Liver (tissue), 9 donors: ENCODE measurements around the gene TAS2R8. TPM values are rescaled to one million over a fixed set of nuclear protein-coding genes. Genes with fewer than 3 reads are reported as not detected.
"Not testable (repeated sequence)": the region's sequence is repeated elsewhere in the genome, so short reads cannot be mapped to it uniquely, and the experiment has no call there.

Source experiments
- DNase-seq: peaks from one replicate; pipeline ENCODE4 v3.0.0-alpha.2; 2017; ENCODE audit warnings: low spot score
- H3K27ac ChIP-seq, 2 donors: one replicate each; pipeline ENCODE4 v1.7.0; 2013; ENCODE audit warnings: inconsistent platforms in 2 of 2, low read length in 2 of 2, control low read depth in 1 of 2, low read depth in 1 of 2, mild to moderate bottlenecking in 1 of 2
- H3K27me3 ChIP-seq, 4 donors: one replicate each; pipeline versions ENCODE4 v1.6.1 to v1.7.0; 2013; ENCODE audit warnings: low read length in 3 of 4, inconsistent platforms in 1 of 4, mild to moderate bottlenecking in 1 of 4, moderate library complexity in 1 of 4; ENCODE audit not compliant: control insufficient read depth in 4 of 4, insufficient read depth in 4 of 4
- H3K36me3 ChIP-seq, 4 donors: one replicate each; pipeline versions ENCODE4 v1.6.1 to v1.7.0; 2013; ENCODE audit warnings: low read length in 3 of 4, mild to moderate bottlenecking in 3 of 4, low read depth in 1 of 4, moderate library complexity in 1 of 4; ENCODE audit not compliant: control insufficient read depth in 4 of 4, insufficient read depth in 3 of 4
- H3K4me1 ChIP-seq, 4 donors: one replicate each; pipeline versions ENCODE4 v1.6.1 to v1.7.0; 2013; ENCODE audit warnings: low read length in 3 of 4, mild to moderate bottlenecking in 3 of 4, moderate library complexity in 1 of 4; ENCODE audit not compliant: control insufficient read depth in 4 of 4, insufficient read depth in 4 of 4
- H3K4me3 ChIP-seq, 3 donors: one replicate each; pipeline versions ENCODE4 v1.6.1 to v1.7.0; 2013; ENCODE audit warnings: low read length in 3 of 3, control low read depth in 1 of 3, low read depth in 1 of 3, mild to moderate bottlenecking in 1 of 3
- H3K9ac ChIP-seq, 2 donors: one replicate each; pipeline ENCODE4 v1.7.0; 2013; ENCODE audit warnings: low read length in 2 of 2, mild to moderate bottlenecking in 2 of 2, moderate library complexity in 2 of 2, control low read depth in 1 of 2, low read depth in 1 of 2
- H3K9me3 ChIP-seq, 4 donors: one replicate each; pipeline versions ENCODE4 v1.6.1 to v1.7.0; 2013; ENCODE audit warnings: low read length in 3 of 4; ENCODE audit not compliant: control insufficient read depth in 4 of 4
- CTCF ChIP-seq: fragments of 150-350 bp; IDR thresholded peaks from 2 replicates; pipeline ENCODE4 v1.5.1; 2017; ENCODE audit warnings: improper control_type of control experiment, low read depth, low read length; ENCODE audit not compliant: missing input control
- EGR1 ChIP-seq, 2 donors: IDR thresholded peaks; 2 replicates each; pipeline ENCODE4 v1.6.1; 2016 to 2018; ENCODE audit warnings: antibody characterized with exemption in 2 of 2, low read depth in 2 of 2
- GABPA ChIP-seq, 2 donors: IDR thresholded peaks in 1 of 2; conservative IDR thresholded peaks in 1 of 2; 2 replicates each; pipeline ENCODE4 v1.6.1; 2016; ENCODE audit warnings: antibody characterized with exemption in 2 of 2, mild to moderate bottlenecking in 1 of 2, moderate library complexity in 1 of 2
- HNF4A ChIP-seq, 2 donors: conservative IDR thresholded peaks; 2 replicates each; pipeline ENCODE4 v1.6.1; 2016; ENCODE audit warnings: antibody characterized with exemption in 2 of 2, mild to moderate bottlenecking in 2 of 2
- JUND ChIP-seq, 2 donors: IDR thresholded peaks; 2 replicates each; pipeline ENCODE4 v1.6.1; 2016; ENCODE audit warnings: antibody characterized with exemption in 2 of 2
- MAX ChIP-seq: IDR thresholded peaks from 2 replicates; pipeline ENCODE4 v1.6.1; 2016; ENCODE audit warnings: antibody characterized with exemption
- NR2F2 ChIP-seq: IDR thresholded peaks from 2 replicates; pipeline ENCODE4 v1.6.1; 2016; ENCODE audit warnings: antibody characterized with exemption
- RAD21 ChIP-seq, 2 donors: IDR thresholded peaks; 2 replicates each; pipeline ENCODE4 v1.6.1; 2016; ENCODE audit warnings: antibody characterized with exemption in 2 of 2, mild to moderate bottlenecking in 2 of 2
- RXRA ChIP-seq, 2 donors: IDR thresholded peaks; 2 replicates each; pipeline ENCODE4 v1.6.1; 2017 to 2018; ENCODE audit warnings: antibody characterized with exemption in 2 of 2, mild to moderate bottlenecking in 1 of 2
- SP1 ChIP-seq: IDR thresholded peaks from 2 replicates; pipeline ENCODE4 v1.6.1; 2018; ENCODE audit warnings: antibody characterized with exemption, mild to moderate bottlenecking
- TAF1 ChIP-seq: conservative IDR thresholded peaks from 2 replicates; pipeline ENCODE4 v1.6.1; 2016; ENCODE audit warnings: antibody characterized with exemption, mild to moderate bottlenecking
- YY1 ChIP-seq: IDR thresholded peaks from 2 replicates; pipeline ENCODE4 v1.6.1; 2016; ENCODE audit warnings: antibody characterized with exemption, mild to moderate bottlenecking
- ZBTB33 ChIP-seq: IDR thresholded peaks from 2 replicates; pipeline ENCODE4 v1.6.1; 2016; ENCODE audit warnings: antibody characterized with exemption
- WGBS: extraction: QIAGEN DNeasy Blood & Tissue Kit; methylation state at CpG from one replicate; pipeline ENCODE4 v1.1.7; 2013; 5-methylcytosine and 5-hydroxymethylcytosine counted together
- polyA plus RNA-seq, 2 donors: library from polyadenylated mRNA; stranded (reverse) in 1 of 2; unstranded in 1 of 2; fragments of 200-250 nt in 1 of 2; fragments of >200 nt in 1 of 2; fragmentation: Nextera tagmentation in 1 of 2; extraction: Ambion mirVana in 1 of 2; gene quantifications; one replicate each; pipeline versions ENCODE4 v1.2.1 to v1.2.3, GENCODE V29; 2013 to 2015
- total RNA-seq, 2 donors: library from RNA; depleted of rRNA; stranded (reverse); fragments of >200 nt; gene quantifications; one replicate each; pipeline ENCODE4 v1.2.3, GENCODE V29; 2014
- donor health status: healthy.
- donor health status: healthy.
- donor health status: healthy.
- donor health status: healthy.
- donor health status: healthy.

The TAS2R8 gene
- total and polyA plus RNA-seq, 4 donors: 0.25 TPM; not detected in 3

GRCh38 chr12:10802587-10802986, 4.5 kb downstream of the TAS2R8 start, which contains the start of gene TAS2R7 (continued):
- no peak for TF ChIP-seq ZBTB33

GRCh38 chr12:10801741-10802140, 5.3 kb downstream of the TAS2R8 start:
- H3K9ac ChIP-seq: no peak overlapping the region
- H3K9me3 ChIP-seq: no peaks in the 10 kb centered on the region
- DNase-seq: no peak
- 43% methylated on average over 5 of the region's 5 CpGs for WGBS
- H3K36me3 ChIP-seq: no peaks in the 10 kb centered on the region
- no peaks in the 10 kb centered on the region for H3K27me3 ChIP-seq
- H3K4me3 ChIP-seq: no peak overlapping the region
- TF ChIP-seq RXRA (IDR thresholded peaks at IDR 0.05): no peak
- no peak for TF ChIP-seq SP1
- no peak for TF ChIP-seq CTCF
- no peak for TF ChIP-seq JUND (IDR thresholded peaks at IDR 0.05)
- TF ChIP-seq RAD21 (IDR thresholded peaks at IDR 0.05): no peak
- no peak for TF ChIP-seq EGR1 (IDR thresholded peaks at IDR 0.05; ENCODE audit: low read depth in 2 of 2)
- no peak for TF ChIP-seq ZBTB33
- TF ChIP-seq MAX: no peak
- TF ChIP-seq GABPA (IDR thresholded peaks at IDR 0.05 in 1 of 2, conservative IDR thresholded peaks at IDR 0.05 in 1 of 2): no peak
- TF ChIP-seq YY1: no peak
- TF ChIP-seq NR2F2: no peak
- TF ChIP-seq HNF4A (conservative IDR thresholded peaks at IDR 0.05): no peak
- TF ChIP-seq TAF1: no peak
- no peak overlapping the region for H3K27ac ChIP-seq
- H3K4me1 ChIP-seq: no peaks in the 10 kb centered on the region

- H3K4me3 ChIP-seq: no peak overlapping the region
- 38% methylated on average over 2 of the region's 2 CpGs for WGBS
- no peaks in the 10 kb centered on the region for H3K4me1 ChIP-seq
- DNase-seq: no peak
- H3K9me3 ChIP-seq: no peaks in the 10 kb centered on the region
- no peak overlapping the region for H3K9ac ChIP-seq
- no peaks in the 10 kb centered on the region for H3K27me3 ChIP-seq
- no peak for TF ChIP-seq YY1
- H3K36me3 ChIP-seq: no peaks in the 10 kb centered on the region
- H3K27ac ChIP-seq: no peak overlapping the region
These were observed 12.9 kb downstream of the TAS2R8 start for GRCh38 chr12:10794222-10794621.

- not testable (repeated sequence) for H3K9ac ChIP-seq, H3K36me3 ChIP-seq, H3K27me3 ChIP-seq, H3K4me3 ChIP-seq, H3K4me1 ChIP-seq, H3K9me3 ChIP-seq, H3K27ac ChIP-seq, DNase-seq
- 97% methylated on average over 4 of the region's 4 CpGs for whole genome bisulfite sequencing
These were observed 15.3 kb downstream of the TAS2R8 start for GRCh38 chr12:10791769-10792168.
